ENCODE measurements around the gene SLC25A20.

- TF ChIP-seq POLR2A (IDR thresholded peaks at IDR 0.05) (peak in 1 of 2 donors; percentile 78), CTCF (IDR thresholded peaks at IDR 0.05) (peak in 2 of 12 donors; percentile 8 to 12)
Measured at GRCh38 chr3:48898383-48899234, at the start of gene SLC25A20.

All from heart left ventricle (tissue), 13 donors.